Bone marrow (tissue), 2 donors: ENCODE results near the gene CDR2.
"Not testable (repeated sequence)": the region's sequence is repeated elsewhere in the genome, so short reads cannot be mapped to it uniquely, and the experiment has no call there.

ENCODE experiments used
- DNase-seq, 2 donors: peaks; one replicate each; lab custom pipeline; 2025; lab: John Stamatoyannopoulos, UW

Gene CDR2

GRCh38 chr16:22352723-22353122, 21.7 kb downstream of the CDR2 start:
- DNase-seq = no peak

- DNase-seq = no peak
Observed at GRCh38 chr16:22352140-22352539, 22.3 kb downstream of the CDR2 start.

GRCh38 chr16:22351017-22351416, 23.4 kb downstream of the CDR2 start:
- DNase-seq = not testable (repeated sequence)

GRCh38 chr16:22348291-22348690, 26.1 kb downstream of the CDR2 start:
- DNase-seq = no peak

GRCh38 chr16:22347100-22347820, 27.2 kb downstream of the CDR2 start:
- no peak for DNase-seq

- no peak for DNase-seq
Observed at GRCh38 chr16:22346483-22346882, 27.9 kb downstream of the CDR2 start.

- DNase-seq = no peak
Observed at GRCh38 chr16:22342082-22342481, 32.3 kb downstream of the CDR2 start.

GRCh38 chr16:22340945-22341344, 33.5 kb downstream of the CDR2 start:
- no peak for DNase-seq

- DNase-seq = no peak
Observed at GRCh38 chr16:22337849-22338635, 36.4 kb downstream of the CDR2 start.

GRCh38 chr16:22337045-22337444, 37.4 kb downstream of the CDR2 start:
- DNase-seq = no peak

GRCh38 chr16:22336581-22336980, 37.8 kb downstream of the CDR2 start:
- DNase-seq = no peak

GRCh38 chr16:22335668-22336246, 38.7 kb downstream of the CDR2 start:
- no peak for DNase-seq

- no peak for DNase-seq
Observed at GRCh38 chr16:22333457-22333994, 40.9 kb downstream of the CDR2 start.

GRCh38 chr16:22330326-22330725, 44.1 kb downstream of the CDR2 start:
- no peak for DNase-seq

- DNase-seq = no peak
Observed at GRCh38 chr16:22329199-22329695, 45.2 kb downstream of the CDR2 start.

- DNase-seq = no peak
Observed at GRCh38 chr16:22328081-22328725, 46.2 kb downstream of the CDR2 start.

- no peak for DNase-seq
Observed at GRCh38 chr16:22327446-22327775, 47.0 kb downstream of the CDR2 start.

GRCh38 chr16:22326771-22327445, 47.5 kb downstream of the CDR2 start:
- DNase-seq = no peak

GRCh38 chr16:22326369-22326652, 48.1 kb downstream of the CDR2 start:
- DNase-seq = no peak

- no peak for DNase-seq
Observed at GRCh38 chr16:22325598-22326368, 48.6 kb downstream of the CDR2 start.
